ENCODE measurements around the gene DPPA2.

Gene DPPA2

DNA sequence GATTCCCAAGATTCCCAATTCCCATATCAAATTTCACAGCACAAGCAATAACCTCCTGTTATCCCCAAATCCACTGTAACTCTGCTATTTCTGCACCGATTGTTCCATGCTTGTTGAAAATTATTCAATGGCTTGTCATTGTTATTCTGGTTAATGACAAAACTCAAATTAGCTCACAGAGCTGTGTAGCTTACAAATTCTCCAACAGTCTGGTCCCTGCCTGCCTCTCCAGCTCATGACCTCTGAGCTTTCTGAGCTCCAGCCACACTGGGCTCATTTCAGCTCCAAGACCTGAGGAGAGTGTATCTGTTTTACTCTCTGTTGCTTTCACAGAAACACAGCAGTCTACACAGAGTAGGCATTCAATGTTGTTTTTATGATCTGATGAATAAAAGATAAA lies 3.3 kb downstream of the DPPA2 start:
- Histone ChIP-seq H3K4me3 (ENCODE audit: low read length, poor library complexity, severe bottlenecking) (no peak overlapping the region), H3K9me3 (ENCODE audit: insufficient read depth, low read depth, low read length) (no peaks in the 10 kb centered on the region), H3K27me3 (ENCODE audit: insufficient read depth, low read length, poor library complexity, severe bottlenecking) (no peaks in the 10 kb centered on the region), H4K20me1 (ENCODE audit: insufficient read depth, low read length, poor library complexity, severe bottlenecking) (no peaks in the 10 kb centered on the region), H3K9ac (ENCODE audit: low read depth, low read length, poor library complexity, severe bottlenecking) (no peak overlapping the region), H3K36me3 (ENCODE audit: insufficient read depth, low read length) (no peaks in the 10 kb centered on the region), H3K9me2 (replicated peaks; ENCODE audit: low read depth, low read length) (no peaks in the 10 kb centered on the region), H3K4me2 (ENCODE audit: low read depth, low read length, poor library complexity, severe bottlenecking) (no peak overlapping the region), H3K79me2 (ENCODE audit: insufficient read depth, low read length) (no peaks in the 10 kb centered on the region), H3F3A (ENCODE audit: low read depth) (no peaks in the 10 kb centered on the region), H2AFZ (ENCODE audit: low read length) (peak overlapping the region; percentile 29), H3K4me1 (ENCODE audit: insufficient read depth, low read length, poor library complexity, severe bottlenecking) (no peaks in the 10 kb centered on the region)
- no peak for TF ChIP-seq EZH2phosphoT487 (IDR thresholded peaks at IDR 0.05; ENCODE audit: borderline replicate concordance)
- TF ChIP-seq, protein P1, sequence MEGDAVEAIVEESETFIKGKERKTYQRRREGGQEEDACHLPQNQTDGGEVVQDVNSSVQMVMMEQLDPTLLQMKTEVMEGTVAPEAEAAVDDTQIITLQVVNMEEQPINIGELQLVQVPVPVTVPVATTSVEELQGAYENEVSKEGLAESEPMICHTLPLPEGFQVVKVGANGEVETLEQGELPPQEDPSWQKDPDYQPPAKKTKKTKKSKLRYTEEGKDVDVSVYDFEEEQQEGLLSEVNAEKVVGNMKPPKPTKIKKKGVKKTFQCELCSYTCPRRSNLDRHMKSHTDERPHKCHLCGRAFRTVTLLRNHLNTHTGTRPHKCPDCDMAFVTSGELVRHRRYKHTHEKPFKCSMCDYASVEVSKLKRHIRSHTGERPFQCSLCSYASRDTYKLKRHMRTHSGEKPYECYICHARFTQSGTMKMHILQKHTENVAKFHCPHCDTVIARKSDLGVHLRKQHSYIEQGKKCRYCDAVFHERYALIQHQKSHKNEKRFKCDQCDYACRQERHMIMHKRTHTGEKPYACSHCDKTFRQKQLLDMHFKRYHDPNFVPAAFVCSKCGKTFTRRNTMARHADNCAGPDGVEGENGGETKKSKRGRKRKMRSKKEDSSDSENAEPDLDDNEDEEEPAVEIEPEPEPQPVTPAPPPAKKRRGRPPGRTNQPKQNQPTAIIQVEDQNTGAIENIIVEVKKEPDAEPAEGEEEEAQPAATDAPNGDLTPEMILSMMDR (conservative IDR thresholded peaks at IDR 0.05; ENCODE audit: low read length): no peak

DNA sequence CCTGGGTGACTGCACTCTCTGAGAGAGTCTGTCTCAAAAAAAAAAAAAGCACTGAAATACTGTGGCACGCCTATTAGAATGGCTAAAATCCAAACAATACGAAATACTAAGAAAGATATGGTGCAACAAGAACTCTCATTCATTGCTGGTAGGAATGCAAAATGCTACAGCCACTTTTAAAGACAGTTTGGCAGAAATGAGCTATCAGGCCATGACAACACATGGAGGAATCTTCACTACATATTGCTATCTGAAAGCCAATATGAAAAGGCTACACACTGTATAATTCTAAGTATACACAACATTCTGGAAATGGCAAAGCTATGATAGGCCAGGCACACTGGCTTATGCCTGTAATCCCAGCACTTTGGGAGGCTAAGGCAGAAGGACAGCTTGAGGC lies 18.8 kb downstream of the DPPA2 start:
- H3F3A ChIP-seq (ENCODE audit: low read depth): no peaks in the 10 kb centered on the region
- no peaks in the 10 kb centered on the region for H3K4me1 ChIP-seq (ENCODE audit: insufficient read depth, low read length, poor library complexity, severe bottlenecking)
- H3K9me2 ChIP-seq (replicated peaks; ENCODE audit: low read depth, low read length): no peaks in the 10 kb centered on the region
- H3K27me3 ChIP-seq (ENCODE audit: insufficient read depth, low read length, poor library complexity, severe bottlenecking): no peaks in the 10 kb centered on the region
- no peaks in the 10 kb centered on the region for H3K36me3 ChIP-seq (ENCODE audit: insufficient read depth, low read length)
- H3K9ac ChIP-seq (ENCODE audit: low read depth, low read length, poor library complexity, severe bottlenecking): no peak overlapping the region
- no peaks in the 10 kb centered on the region for H3K9me3 ChIP-seq (ENCODE audit: insufficient read depth, low read depth, low read length)
- H4K20me1 ChIP-seq (ENCODE audit: insufficient read depth, low read length, poor library complexity, severe bottlenecking): no peaks in the 10 kb centered on the region
- TF ChIP-seq EZH2phosphoT487 (IDR thresholded peaks at IDR 0.05; ENCODE audit: borderline replicate concordance): no peak
- TF ChIP-seq, protein P1 (conservative IDR thresholded peaks at IDR 0.05; ENCODE audit: low read length): no peak
- H2AFZ ChIP-seq (ENCODE audit: low read length): no peak overlapping the region
- H3K4me2 ChIP-seq (ENCODE audit: low read depth, low read length, poor library complexity, severe bottlenecking): no peak overlapping the region
- no peaks in the 10 kb centered on the region for H3K79me2 ChIP-seq (ENCODE audit: insufficient read depth, low read length)
- H3K4me3 ChIP-seq (ENCODE audit: low read length, poor library complexity, severe bottlenecking): no peak overlapping the region

DNA sequence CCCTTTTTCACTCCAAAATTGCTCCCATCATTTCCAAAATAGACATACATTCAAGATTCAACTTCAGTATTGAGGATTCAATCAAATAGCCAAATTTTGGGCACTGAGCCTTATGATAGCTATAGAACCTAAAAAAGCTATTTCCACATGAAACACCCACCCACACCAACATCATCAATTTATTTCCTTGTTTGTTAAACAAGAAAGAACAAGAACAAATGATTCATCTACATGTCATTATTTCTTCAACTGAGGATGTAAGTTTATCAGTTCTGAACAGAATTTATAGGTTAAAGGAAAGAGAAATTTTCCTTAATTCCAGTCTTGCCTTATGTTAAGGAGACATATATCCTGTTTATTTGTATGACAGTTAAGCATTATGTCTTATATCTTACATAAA lies 32.2 kb downstream of the DPPA2 start:
- H3K4me1 ChIP-seq (ENCODE audit: insufficient read depth, low read length, poor library complexity, severe bottlenecking): no peaks in the 10 kb centered on the region
- TF ChIP-seq, protein P1 (conservative IDR thresholded peaks at IDR 0.05; ENCODE audit: low read length): no peak
- no peak for TF ChIP-seq EZH2phosphoT487 (IDR thresholded peaks at IDR 0.05; ENCODE audit: borderline replicate concordance)

More for the DNA sequence above, 32.2 kb downstream of the DPPA2 start:
- Histone ChIP-seq H4K20me1 (ENCODE audit: insufficient read depth, low read length, poor library complexity, severe bottlenecking) (no peaks in the 10 kb centered on the region), H3F3A (ENCODE audit: low read depth) (no peaks in the 10 kb centered on the region), H3K79me2 (ENCODE audit: insufficient read depth, low read length) (no peaks in the 10 kb centered on the region), H3K27me3 (ENCODE audit: insufficient read depth, low read length, poor library complexity, severe bottlenecking) (no peaks in the 10 kb centered on the region), H3K36me3 (ENCODE audit: insufficient read depth, low read length) (no peaks in the 10 kb centered on the region), H2AFZ (ENCODE audit: low read length) (no peak overlapping the region), H3K9me2 (replicated peaks; ENCODE audit: low read depth, low read length) (no peaks in the 10 kb centered on the region), H3K4me3 (ENCODE audit: low read length, poor library complexity, severe bottlenecking) (no peak overlapping the region), H3K9me3 (ENCODE audit: insufficient read depth, low read depth, low read length) (no peaks in the 10 kb centered on the region), H3K9ac (ENCODE audit: low read depth, low read length, poor library complexity, severe bottlenecking) (no peak overlapping the region), H3K4me2 (ENCODE audit: low read depth, low read length, poor library complexity, severe bottlenecking) (no peak overlapping the region)
